Mucosa of stomach (tissue), 1 donor: ENCODE results near the gene SLC2A1.

Experiments
- H3K27me3 ChIP-seq: one replicate; pipeline ENCODE4 v1.7.0; 2013; ENCODE audit warnings: mild to moderate bottlenecking, low read length; ENCODE audit not compliant: control insufficient read depth, insufficient read depth
- H3K36me3 ChIP-seq: one replicate; pipeline ENCODE4 v1.7.0; 2013; ENCODE audit warnings: low read length; ENCODE audit not compliant: control insufficient read depth, insufficient read depth
- H3K4me1 ChIP-seq: one replicate; pipeline ENCODE4 v1.7.0; 2013; ENCODE audit warnings: mild to moderate bottlenecking, low read length; ENCODE audit not compliant: control insufficient read depth, insufficient read depth
- H3K4me3 ChIP-seq: one replicate; pipeline ENCODE4 v1.7.0; 2013; ENCODE audit warnings: low read length
- H3K9ac ChIP-seq: one replicate; pipeline ENCODE4 v1.7.0; 2013; ENCODE audit warnings: mild to moderate bottlenecking, low read length, moderate library complexity
- H3K9me3 ChIP-seq: one replicate; pipeline ENCODE4 v1.7.0; 2013; ENCODE audit warnings: mild to moderate bottlenecking, low read length, moderate library complexity; ENCODE audit not compliant: control insufficient read depth
- donor health status: Pancreatic carcinoma.

Gene SLC2A1

GRCh38 chr1:42958488-42959319 lies at the start of gene SLC2A1:
TSS of gene SLC2A1 (minus strand) at chr1:42958868. CDS start at chr1:42958651, 217 bp downstream.
- H3K27me3 ChIP-seq = peaks cover 13% of the 10 kb centered on the region
- H3K9ac ChIP-seq = peak within 1 kb of the TSS; percentile 71
- H3K9me3 ChIP-seq = no peaks in the 10 kb centered on the region
- peak within 1 kb of the TSS; percentile 60 for H3K4me3 ChIP-seq
- peaks cover 25% of the 10 kb centered on the region for H3K4me1 ChIP-seq
- no peaks in the 10 kb centered on the region for H3K36me3 ChIP-seq

GRCh38 chr1:43007377-43008114 lies 48.9 kb upstream of the SLC2A1 start:
- H3K4me3 ChIP-seq = no peak overlapping the region

GRCh38 chr1:43005460-43006361 lies 47.0 kb upstream of the SLC2A1 start:
- H3K36me3 ChIP-seq = no peaks in the 10 kb centered on the region
- no peaks in the 10 kb centered on the region for H3K9me3 ChIP-seq
- H3K27me3 ChIP-seq = peaks cover 21% of the 10 kb centered on the region
- H3K4me1 ChIP-seq = no peaks in the 10 kb centered on the region
- no peak overlapping the region for H3K9ac ChIP-seq
- H3K4me3 ChIP-seq = no peak overlapping the region

More at GRCh38 chr1:43007377-43008114, 48.9 kb upstream of the SLC2A1 start:
- no peak overlapping the region for H3K9ac ChIP-seq
- H3K27me3 ChIP-seq = peaks cover 30% of the 10 kb centered on the region
- H3K9me3 ChIP-seq = no peaks in the 10 kb centered on the region
- no peaks in the 10 kb centered on the region for H3K36me3 ChIP-seq
- no peaks in the 10 kb centered on the region for H3K4me1 ChIP-seq

GRCh38 chr1:43004587-43005459 lies 46.2 kb upstream of the SLC2A1 start:
- Histone ChIP-seq H3K9me3 (no peaks in the 10 kb centered on the region), H3K4me1 (no peaks in the 10 kb centered on the region), H3K9ac (no peak overlapping the region), H3K36me3 (no peaks in the 10 kb centered on the region), H3K4me3 (no peak overlapping the region), H3K27me3 (peaks cover 21% of the 10 kb centered on the region)

- H3K4me3 ChIP-seq = no peak overlapping the region
- no peaks in the 10 kb centered on the region for H3K4me1 ChIP-seq
- H3K36me3 ChIP-seq = no peaks in the 10 kb centered on the region
- H3K9me3 ChIP-seq = no peaks in the 10 kb centered on the region
- H3K27me3 ChIP-seq = peaks cover 11% of the 10 kb centered on the region
- no peak overlapping the region for H3K9ac ChIP-seq
These were observed 44.1 kb upstream of the SLC2A1 start for GRCh38 chr1:43002766-43003165.

GRCh38 chr1:43002116-43002515 lies 43.4 kb upstream of the SLC2A1 start:
- H3K9me3 ChIP-seq = no peaks in the 10 kb centered on the region
- peaks cover 6% of the 10 kb centered on the region for H3K27me3 ChIP-seq
- H3K9ac ChIP-seq = no peak overlapping the region
- H3K36me3 ChIP-seq = no peaks in the 10 kb centered on the region
- no peak overlapping the region for H3K4me3 ChIP-seq
- no peaks in the 10 kb centered on the region for H3K4me1 ChIP-seq

- peaks cover 4% of the 10 kb centered on the region for H3K27me3 ChIP-seq
- no peaks in the 10 kb centered on the region for H3K4me1 ChIP-seq
These were observed 42.8 kb upstream of the SLC2A1 start for GRCh38 chr1:43001434-43001833.

GRCh38 chr1:43000271-43000670 lies 41.6 kb upstream of the SLC2A1 start:
- Histone ChIP-seq H3K9me3 (no peaks in the 10 kb centered on the region), H3K4me1 (no peaks in the 10 kb centered on the region), H3K4me3 (no peak overlapping the region), H3K27me3 (no peaks in the 10 kb centered on the region), H3K9ac (no peak overlapping the region), H3K36me3 (no peaks in the 10 kb centered on the region)

More at GRCh38 chr1:43001434-43001833, 42.8 kb upstream of the SLC2A1 start:
- Histone ChIP-seq H3K4me3 (no peak overlapping the region), H3K9me3 (no peaks in the 10 kb centered on the region), H3K9ac (no peak overlapping the region), H3K36me3 (no peaks in the 10 kb centered on the region)

- H3K27me3 ChIP-seq = no peaks in the 10 kb centered on the region
- no peaks in the 10 kb centered on the region for H3K36me3 ChIP-seq
- no peak overlapping the region for H3K4me3 ChIP-seq
- H3K4me1 ChIP-seq = no peaks in the 10 kb centered on the region
- H3K9ac ChIP-seq = no peak overlapping the region
- H3K9me3 ChIP-seq = no peaks in the 10 kb centered on the region
These were observed 40.6 kb upstream of the SLC2A1 start for GRCh38 chr1:42999308-42999707.

- Histone ChIP-seq H3K9ac (no peak overlapping the region), H3K27me3 (no peaks in the 10 kb centered on the region), H3K36me3 (no peaks in the 10 kb centered on the region), H3K9me3 (no peaks in the 10 kb centered on the region), H3K4me3 (no peak overlapping the region), H3K4me1 (no peaks in the 10 kb centered on the region)
These were observed 39.7 kb upstream of the SLC2A1 start for GRCh38 chr1:42998386-42998785.

- no peak overlapping the region for H3K4me3 ChIP-seq
- H3K9ac ChIP-seq = no peak overlapping the region
- H3K4me1 ChIP-seq = no peaks in the 10 kb centered on the region
- H3K36me3 ChIP-seq = no peaks in the 10 kb centered on the region
- H3K27me3 ChIP-seq = no peaks in the 10 kb centered on the region
- H3K9me3 ChIP-seq = no peaks in the 10 kb centered on the region
These were observed 37.8 kb upstream of the SLC2A1 start for GRCh38 chr1:42996384-42996970.
